Activated gamma-delta T cell treated with Interleukin-2 at 50 U/mL for 16 hours (primary cell): Measurements from ENCODE around the gene AUH.
"Not testable (repeated sequence)": the region's sequence is repeated elsewhere in the genome, so short reads cannot be mapped to it uniquely, and the experiment has no call there.

Experiments
- DNase-seq: peaks from one replicate; pipeline ENCODE4 v3.0.0-alpha.2; 2020

Gene AUH

GRCh38 chr9:91361291-91362050, at the start of gene AUH:
Gene AUH (minus strand): TSS chr9:91361918. CDS start chr9:91361889, 29 bp downstream.
- peak; percentile 80 for DNase-seq

GRCh38 chr9:91411096-91411771, 49.5 kb upstream of the AUH start:
- no peak for DNase-seq

- no peak for DNase-seq
Observed at GRCh38 chr9:91410161-91410560, 48.4 kb upstream of the AUH start.

- DNase-seq: no peak
Observed at GRCh38 chr9:91408475-91408874, 46.8 kb upstream of the AUH start.

GRCh38 chr9:91407580-91408318, 46.0 kb upstream of the AUH start:
- no peak for DNase-seq

- DNase-seq: no peak
Observed at GRCh38 chr9:91405343-91406077, 43.8 kb upstream of the AUH start.

GRCh38 chr9:91403665-91404543, 42.2 kb upstream of the AUH start:
- DNase-seq: no peak

- DNase-seq: no peak
Observed at GRCh38 chr9:91398926-91399325, 37.2 kb upstream of the AUH start.

- no peak for DNase-seq
Observed at GRCh38 chr9:91395553-91396471, 34.1 kb upstream of the AUH start.

GRCh38 chr9:91395106-91395552, 33.4 kb upstream of the AUH start:
- DNase-seq: no peak

- DNase-seq: no peak
Observed at GRCh38 chr9:91393826-91394225, 32.1 kb upstream of the AUH start.

GRCh38 chr9:91392435-91392834, 30.7 kb upstream of the AUH start:
- no peak for DNase-seq

- no peak for DNase-seq
Observed at GRCh38 chr9:91391818-91392217, 30.1 kb upstream of the AUH start.

GRCh38 chr9:91391412-91391811, 29.7 kb upstream of the AUH start:
- no peak for DNase-seq

GRCh38 chr9:91389686-91390085, 28.0 kb upstream of the AUH start:
- not testable (repeated sequence) for DNase-seq

GRCh38 chr9:91386765-91387164, 25.0 kb upstream of the AUH start:
- DNase-seq: no peak

GRCh38 chr9:91384954-91385353, 23.2 kb upstream of the AUH start:
- DNase-seq: no peak

GRCh38 chr9:91383577-91383976, 21.9 kb upstream of the AUH start:
- DNase-seq: no peak

GRCh38 chr9:91382298-91382697, 20.6 kb upstream of the AUH start:
- DNase-seq: no peak

GRCh38 chr9:91379426-91379825, 17.7 kb upstream of the AUH start:
- DNase-seq: no peak

GRCh38 chr9:91378695-91379127, 17.0 kb upstream of the AUH start:
- DNase-seq: no peak
